Stimulated activated CD4-positive, alpha-beta T cell treated with anti-CD3 and anti-CD28 coated beads, Interleukin-2, amount 100 ng/mL, for 48 hours (primary cell): ENCODE data around the gene BCAR3.

ENCODE experiments used
- DNase-seq, 2 donors: peaks; one replicate each; pipeline ENCODE4 v3.0.0-alpha.2; 2020

BCAR3 gene

DNA sequence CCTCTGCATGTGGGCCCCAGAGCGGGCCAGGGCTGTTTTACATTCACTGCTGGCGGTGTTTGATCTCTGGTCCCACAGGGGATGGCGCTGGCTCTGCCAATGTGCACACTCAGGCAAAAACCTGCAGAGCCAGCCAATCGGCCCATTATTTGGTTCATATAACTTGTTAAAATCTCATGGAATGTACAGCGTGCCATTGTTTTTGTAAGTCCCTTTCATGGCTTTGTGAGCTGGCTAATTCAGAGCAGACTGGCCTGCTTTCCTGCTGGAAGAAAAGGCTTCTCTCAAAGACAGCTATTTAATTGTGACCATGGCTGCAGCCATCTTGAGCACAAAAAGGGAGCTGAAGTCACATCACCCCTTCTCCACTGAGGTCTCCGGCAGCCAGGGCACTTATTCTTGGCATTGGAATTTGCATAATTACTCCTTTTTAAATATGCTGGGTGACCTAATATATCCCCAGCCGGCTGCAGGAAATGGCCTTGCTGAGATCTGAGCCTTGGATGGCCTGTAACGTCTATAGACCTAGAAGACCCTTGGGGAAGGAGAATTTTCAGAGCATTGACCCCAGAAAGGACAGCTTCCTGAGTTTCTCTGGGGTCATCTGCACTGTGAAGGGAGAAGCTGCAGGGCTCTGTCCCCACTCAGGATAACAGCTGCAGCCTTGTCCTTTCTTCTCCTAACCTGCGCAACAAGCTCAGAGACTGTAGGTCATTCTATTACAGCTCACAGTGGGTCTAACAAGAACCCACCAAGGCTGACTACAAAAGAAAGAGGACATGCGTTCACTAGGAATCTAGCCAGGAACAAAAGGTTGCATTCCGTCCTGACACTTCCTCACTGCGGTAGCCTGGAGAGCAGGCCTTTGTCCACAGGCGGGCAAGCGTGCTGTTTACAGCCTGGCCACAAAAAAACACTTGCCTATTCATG lies 45.8 kb downstream of the BCAR3 start:
- DNase-seq, result no peak

DNA sequence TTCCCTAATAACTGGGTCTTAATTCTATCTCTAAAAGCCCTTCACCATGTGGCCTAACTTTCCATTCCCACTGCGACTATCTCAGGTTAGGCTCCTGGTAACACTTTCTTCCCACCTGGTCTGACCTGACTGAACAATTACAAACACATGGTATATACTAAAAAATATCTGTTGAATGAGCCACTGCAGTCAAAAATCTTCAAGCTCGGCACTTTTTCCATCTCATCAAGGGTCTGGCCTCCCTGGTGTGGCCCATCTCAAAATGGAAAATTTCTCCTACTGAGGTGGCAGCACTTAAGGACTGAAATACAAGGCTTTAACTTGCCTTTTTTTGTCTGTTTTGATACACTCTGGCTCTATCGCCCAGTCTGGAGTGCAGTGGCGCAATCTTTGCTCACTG lies 48.3 kb downstream of the BCAR3 start:
- DNase-seq, result no peak

DNA sequence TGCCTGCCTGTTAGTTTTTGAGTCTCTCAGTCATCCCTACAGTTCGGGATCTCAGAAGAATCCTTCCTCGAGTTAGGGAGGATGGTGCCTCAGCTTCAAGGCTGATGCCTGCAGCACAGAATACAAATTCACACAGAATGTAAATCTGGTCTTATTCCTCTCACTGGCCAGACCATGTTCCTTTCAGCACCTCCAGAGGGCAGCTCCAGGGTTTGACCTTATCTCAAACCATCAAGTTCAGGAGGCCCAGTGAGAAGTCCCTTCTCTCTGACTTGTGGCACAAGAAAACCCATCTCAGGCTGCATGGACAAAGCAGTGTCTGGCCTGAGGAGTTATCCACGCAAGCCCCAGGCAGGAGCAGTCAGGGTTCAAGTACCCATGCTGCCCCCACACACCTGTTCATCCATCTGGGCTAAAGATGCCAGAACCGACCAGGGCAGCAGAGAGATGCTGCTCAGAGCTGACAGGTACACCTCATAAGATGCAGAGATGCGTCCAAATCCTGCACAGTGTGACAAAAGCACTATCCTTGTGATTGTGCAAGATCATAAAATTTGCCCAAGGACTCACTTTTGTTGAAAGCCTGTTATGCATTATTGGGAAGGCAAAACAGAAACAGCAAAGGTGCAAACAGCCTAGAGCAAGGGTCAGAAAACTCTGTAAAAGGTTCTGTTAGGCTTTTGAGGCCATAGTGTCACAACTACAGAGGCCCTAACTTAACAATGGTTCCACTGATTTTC lies 49.8 kb downstream of the BCAR3 start:
- no peak for DNase-seq

DNA sequence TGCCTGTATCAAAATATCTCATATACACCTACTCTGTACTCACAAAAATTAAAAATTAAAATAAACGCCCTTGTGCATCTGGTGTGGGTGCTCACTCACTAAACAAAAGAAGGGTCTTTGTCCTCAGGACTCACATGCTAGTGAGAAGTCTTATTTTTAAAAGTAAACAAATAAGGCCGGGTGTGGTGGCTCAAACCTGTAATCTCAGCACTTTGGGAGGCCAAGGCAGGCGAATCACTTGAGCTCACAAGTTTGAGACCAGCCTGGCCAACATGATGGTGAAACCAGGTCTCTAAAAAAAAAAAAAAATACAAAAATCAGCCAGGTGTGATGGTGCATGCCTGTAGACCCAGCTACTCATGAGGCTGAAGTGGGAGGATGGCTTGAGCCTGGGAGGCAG lies 51.5 kb downstream of the BCAR3 start:
- DNase-seq, result no peak

DNA sequence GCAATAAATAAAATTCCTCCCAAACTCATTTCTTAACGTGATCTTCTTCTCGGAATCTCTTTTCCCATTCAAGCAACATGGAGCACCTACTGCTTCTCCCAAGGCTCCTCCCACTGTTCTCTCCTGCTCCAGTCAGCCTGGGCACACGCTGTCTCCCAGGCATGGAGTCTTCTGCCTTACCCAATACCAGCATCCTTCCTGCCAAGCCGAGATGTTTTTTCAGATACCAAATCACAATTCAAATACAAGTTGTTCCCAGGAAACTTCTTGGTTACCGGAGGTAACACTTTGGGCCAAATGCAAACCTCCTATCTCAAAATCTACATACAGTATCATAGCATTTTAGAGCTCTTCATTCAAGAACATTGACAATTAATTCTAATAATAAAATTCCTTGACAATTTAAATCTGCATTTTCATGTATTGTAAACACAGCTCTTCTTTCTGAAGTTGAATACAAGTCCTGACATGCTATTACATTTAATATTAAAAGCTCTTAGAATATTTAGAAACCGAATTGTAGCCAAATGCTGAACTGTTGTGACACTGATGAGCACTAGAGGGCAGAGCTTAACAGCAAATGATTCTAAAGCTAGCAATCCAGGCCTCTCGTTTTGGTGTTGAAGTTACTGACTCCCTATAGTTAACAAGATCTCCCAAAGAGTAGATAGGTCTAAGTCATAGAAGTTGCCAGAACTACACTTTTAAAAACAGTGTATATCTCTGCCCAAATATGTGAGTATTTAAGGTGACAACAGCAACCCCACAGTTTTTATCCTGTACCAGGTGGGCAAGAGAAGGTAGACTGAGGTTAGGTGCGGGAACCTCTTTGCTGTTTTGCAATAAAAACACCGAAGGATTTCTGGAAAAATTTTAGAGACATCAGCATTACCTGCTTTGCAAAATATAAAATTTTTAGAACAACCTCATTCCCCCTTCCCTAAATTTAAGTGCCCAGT lies 52.3 kb downstream of the BCAR3 start:
- DNase-seq, result peak in 1 of 2 donors; percentile 29

DNA sequence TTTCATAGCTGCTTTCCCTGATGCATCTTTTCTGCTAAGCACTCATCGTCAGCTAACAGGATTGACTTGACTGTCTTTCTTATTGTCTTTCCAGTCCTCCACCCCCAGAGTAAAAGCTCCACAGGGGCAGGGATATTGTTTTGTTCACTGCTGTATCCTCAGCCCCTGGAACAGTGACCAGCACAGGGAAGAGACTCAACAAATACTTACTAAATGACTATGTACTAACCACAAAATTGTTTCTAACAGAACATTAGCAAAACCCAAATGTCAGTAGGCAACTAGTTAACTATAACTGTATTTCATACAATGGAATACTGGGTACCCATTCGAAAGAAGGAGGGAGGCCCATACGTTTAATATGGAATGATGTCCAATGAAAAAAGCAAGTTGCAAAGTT lies 53.0 kb downstream of the BCAR3 start:
- no peak for DNase-seq

DNA sequence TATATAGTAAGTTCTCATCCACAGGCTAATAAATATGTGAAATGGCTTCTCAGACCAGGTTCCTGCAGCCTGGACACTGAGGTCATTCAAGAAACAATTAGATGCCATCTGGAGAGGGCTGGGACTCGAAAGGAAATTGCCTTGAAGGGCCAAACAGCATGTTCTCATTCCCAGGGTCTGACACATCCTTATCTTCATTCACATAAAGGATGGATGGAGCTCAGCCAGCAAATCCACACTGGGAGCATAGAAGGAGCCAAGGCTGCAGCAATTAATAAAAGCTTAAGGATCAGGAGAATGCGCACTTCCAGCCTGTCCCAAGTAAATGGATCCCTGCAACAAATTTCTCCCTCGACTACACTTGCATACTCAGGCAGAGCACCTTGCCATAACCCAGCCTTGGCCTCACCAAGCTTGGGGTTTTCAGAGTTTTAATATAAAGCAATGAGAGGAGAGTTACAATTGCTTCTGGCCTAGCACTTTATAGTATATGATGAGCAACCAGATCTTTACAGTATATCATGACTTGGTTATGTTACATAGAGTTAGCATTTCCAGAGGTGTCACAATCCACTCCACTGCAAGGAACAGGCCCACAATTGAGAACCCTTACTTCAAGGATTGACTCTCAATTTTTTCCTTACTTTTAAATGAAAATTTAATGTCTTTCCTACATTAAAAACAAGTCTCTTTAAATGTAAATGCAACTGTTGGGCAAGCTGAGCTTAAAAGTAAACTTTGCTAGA lies 55.9 kb downstream of the BCAR3 start:
- no peak for DNase-seq

DNA sequence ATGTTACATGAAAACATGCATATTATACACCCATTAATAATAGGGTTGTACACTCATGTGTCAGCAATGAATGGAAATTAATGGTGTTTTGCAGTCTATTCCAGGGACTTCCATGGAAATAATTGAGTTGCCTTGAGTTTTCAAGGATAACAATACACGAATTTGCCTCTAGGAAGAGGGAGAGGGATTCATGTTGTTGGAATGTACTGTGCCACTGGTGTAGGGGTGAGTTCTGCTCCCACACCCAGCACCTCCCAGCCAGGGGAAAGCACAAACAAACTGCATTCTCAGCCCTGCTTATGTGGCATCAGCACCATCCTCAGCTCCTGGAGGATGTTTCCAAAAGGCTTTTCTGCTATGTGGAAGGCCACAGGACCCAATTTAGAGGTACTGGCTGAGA lies 57.8 kb downstream of the BCAR3 start:
- no peak for DNase-seq

DNA sequence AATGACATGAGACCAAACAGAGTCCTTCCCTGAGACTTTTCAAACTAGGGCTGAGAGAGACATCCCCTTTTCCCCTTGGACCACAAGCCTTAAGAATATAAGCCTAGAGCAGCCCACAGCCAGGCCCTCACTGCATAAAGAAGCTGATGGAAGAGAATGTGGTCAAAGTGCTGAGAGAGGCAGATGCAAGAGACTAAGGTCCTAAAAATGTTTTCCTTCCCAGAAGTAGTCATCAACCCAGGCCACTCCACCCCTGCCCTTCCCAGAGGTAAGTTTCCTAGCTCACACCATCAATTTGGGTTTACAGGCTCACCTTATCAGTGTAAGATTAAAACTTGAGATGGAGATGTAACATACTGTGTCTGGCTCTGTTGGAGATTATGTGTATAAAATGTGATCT lies 58.2 kb downstream of the BCAR3 start:
- no peak for DNase-seq

DNA sequence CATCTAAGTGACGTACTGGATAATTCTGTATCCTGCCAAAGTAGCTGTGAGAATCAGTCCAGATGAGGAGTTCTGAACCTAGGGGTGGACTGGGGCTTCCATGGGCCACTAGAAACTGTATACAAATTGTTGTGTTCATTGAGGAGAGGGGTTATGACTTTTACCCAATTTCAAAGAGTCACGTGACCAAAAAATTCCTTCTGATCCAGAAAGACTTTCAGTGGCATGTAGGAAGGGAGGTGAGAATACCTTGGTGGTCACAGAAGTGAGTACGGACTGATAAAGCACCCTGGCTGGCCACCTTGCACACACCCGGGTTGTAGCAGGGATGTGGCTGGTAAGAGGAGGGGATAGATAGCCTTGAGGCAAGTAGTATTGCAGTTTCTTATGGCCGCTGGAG lies 60.4 kb downstream of the BCAR3 start:
- DNase-seq, result no peak

DNA sequence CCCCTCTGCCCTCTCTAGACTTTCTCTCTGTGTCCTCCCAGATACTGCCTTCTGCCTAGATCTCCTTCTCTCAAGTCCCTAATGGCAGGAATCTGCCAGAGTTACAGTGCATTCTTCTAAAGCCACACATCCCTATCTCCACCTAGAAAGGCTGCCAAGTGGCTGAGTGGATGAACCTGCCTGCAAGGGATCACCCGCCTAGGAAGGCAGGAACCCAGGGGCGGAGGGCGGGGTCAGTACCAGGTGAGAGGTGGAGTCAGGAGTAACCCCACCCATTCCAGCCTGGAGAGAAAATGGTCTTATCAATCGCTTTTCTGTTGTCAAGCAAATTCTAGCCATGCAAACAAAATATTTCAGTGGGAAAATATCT lies 60.8 kb downstream of the BCAR3 start:
- DNase-seq, result no peak

DNA sequence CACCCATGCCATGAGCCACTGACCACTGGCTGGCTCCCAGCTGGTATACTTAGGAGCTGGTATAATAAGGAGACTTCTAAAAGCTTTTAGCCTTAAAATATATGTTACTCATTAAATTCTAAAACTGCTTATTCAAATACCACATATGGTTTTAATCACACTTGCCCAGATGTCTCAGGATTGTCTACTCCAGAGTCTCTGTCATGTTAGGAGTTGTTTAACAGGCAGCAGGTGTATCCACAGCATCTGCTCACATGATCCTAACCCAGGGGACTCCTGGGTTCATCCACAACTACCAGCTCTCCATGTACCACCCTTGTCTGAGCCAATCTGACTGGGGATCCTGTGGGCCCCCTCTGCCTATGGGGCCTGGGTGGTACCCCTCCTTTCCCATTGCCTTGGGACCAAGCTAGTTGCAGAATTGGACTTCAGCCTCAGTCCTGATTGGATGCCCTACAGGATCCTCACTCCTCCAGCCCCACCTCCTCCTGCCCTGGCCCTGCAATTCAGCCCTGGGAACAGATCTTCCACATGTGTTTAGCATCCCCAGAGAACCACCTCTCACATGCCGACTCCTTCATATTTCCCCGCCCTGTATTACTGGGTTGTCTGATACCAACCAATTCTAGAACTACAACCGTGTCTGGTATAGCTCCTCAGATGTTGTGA lies 61.3 kb downstream of the BCAR3 start:
- no peak for DNase-seq

DNA sequence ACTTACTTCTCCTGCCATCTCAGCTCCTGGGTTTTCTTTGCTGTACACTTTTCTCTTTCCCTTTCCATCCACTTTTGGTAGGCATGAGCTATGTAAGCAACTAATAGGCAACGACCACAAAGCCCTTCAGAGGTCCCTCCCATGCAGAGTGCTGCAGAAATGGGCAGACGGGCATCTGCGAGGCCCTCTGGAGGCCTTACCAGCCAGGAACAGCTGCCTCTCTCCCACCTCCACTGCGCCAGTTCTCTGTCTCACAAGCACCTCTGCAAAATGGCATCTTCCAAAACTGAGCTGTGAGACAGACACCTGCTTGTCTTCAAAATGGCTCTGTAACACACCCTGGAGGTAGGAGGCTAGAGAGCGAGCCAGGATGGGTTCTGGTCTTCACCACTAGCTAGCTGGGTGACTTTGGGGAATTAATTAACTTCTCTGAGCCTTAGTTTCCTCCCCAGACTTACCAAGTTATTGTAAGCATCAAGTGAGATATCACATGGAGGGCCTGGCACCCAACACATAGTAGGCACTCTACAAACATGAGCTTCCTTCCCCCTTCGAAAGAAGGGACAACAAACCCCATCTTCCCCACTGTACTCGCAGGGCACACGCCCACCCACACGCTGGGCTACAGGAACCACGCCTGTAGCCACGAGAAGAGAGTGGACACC lies 62.0 kb downstream of the BCAR3 start:
- DNase-seq, result no peak

DNA sequence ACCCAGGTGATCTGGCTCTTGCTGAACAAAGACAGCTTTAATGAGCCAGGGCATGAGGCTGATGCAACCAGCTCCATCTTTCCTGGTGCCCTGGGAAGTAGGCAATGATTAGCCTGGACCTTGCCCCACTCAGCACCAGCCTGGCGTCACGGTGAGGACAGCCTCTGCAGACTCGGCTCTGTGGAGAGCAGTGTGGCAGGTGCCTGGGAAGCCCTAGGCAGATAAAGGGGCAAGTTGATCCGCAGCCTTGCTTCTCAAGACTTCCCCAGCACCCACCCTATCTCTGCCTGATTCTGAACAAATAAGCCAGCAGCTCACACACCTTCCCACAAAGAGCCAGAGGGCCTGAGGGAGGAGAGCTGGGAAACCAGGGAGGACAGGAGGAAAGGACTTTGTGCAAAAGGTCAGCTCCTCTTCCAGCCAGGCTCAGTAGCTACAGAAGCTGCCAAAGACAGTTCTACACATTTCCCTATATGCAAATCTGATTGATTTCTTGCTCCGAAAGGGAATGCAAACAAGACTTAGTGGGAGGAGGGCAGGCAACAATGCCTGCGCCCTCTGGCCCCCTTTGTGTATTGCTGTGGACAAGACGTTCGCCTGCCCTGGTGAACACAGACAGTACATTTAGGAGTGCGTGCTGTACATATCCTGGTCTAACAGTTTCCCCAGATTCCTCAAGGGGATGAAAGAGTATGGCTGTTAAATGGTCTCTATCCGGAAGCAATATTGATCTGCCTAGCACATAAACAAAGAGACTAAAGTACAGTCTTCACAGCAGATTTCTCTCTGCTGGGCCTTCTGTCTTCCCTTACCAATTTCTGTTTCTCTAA lies 63.8 kb downstream of the BCAR3 start:
- no peak for DNase-seq

DNA sequence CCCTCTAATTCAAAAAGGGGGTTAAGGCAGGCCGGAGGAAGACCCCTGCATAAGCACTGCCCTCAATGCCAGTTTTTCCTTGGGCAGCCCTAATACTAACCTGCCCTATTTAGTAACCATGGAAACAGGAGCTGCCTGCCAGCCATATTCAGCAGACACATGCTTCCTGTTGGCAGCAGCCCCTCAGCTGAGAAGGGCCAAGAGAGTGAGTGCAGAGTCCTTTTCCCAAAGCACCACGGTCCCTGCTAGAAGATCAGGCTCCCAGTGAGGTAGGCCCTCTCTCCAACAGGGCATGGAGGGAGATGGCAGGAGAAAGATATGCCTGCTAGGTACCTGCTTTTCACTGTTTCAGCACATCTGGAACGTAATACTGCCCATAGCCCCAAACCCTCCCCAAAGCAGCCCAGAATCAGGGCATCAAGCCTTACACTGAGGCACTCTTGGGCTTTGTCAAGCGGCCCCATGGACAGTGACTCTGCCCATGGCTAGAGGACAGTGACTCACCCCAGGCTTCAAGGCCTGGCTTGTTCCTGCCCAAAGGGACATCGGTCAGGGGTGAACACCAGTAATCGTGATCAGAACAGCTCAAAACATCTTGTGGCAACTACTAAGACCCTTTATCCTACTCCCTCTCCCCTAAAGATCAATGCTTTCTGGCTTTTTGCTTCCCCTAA lies 64.5 kb downstream of the BCAR3 start:
- no peak for DNase-seq

DNA sequence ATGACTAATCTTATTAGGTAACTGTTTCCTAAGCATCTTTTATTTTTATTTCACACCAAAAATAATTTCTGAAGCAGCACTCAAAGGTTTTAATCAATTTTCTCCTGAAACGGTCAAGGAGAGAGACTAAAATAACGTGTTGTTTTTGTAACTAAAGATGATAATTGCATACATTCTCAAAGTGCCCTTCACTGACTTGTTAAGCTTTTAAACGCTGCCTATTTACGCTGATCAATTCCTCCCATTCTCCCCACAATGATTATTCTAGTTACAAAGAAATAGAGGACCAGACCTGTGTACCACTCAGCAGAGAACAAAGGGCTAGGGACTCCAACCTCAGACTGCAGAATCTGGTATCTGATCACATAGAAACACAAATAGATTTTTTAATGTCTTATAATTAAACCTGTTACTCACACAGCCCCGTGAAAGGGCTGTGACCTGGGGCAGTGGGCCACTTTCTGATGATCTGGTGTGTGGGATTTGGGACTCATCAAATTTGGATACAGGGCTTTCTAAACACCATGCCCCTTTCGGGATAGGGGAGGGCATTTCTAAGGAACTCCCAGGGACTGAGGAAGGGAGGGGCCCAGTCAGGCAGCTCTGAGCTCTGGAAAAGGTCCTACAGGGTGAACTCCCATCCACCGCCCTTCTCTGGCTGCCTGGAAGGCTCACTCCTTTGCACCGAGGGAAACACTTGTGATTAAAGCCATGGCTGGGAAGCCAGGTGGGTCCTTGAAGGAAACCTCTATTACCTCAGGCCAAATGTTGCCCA lies 65.2 kb downstream of the BCAR3 start:
- DNase-seq, result no peak

DNA sequence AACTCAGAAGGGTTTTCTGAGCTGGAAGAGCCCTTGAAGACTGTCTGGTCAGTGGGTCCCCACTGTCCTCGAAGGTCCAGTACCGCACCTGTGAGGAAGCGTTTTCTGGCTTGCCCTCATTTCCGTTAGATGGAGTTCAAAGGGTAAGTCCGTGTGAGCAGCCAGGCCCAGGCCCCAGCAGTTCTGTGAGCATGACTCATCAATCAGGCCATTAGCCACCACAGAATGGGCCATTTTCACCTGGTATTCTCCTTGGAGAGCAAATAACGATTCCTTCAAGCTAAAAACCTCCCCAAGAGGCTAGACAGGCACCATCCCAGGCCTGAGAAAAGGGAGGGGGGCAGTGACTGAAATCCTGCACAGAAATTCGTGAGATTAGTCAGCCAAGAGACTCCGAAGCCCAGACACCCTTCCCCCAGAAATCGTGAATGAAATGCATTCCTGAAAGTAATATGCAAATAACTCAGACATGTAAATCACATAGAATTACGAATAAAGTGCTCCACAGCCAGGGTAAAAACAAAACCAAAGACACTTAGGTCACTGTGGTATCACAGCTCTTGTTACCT lies 66.0 kb downstream of the BCAR3 start:
- peak; percentile 41 to 52 for DNase-seq

DNA sequence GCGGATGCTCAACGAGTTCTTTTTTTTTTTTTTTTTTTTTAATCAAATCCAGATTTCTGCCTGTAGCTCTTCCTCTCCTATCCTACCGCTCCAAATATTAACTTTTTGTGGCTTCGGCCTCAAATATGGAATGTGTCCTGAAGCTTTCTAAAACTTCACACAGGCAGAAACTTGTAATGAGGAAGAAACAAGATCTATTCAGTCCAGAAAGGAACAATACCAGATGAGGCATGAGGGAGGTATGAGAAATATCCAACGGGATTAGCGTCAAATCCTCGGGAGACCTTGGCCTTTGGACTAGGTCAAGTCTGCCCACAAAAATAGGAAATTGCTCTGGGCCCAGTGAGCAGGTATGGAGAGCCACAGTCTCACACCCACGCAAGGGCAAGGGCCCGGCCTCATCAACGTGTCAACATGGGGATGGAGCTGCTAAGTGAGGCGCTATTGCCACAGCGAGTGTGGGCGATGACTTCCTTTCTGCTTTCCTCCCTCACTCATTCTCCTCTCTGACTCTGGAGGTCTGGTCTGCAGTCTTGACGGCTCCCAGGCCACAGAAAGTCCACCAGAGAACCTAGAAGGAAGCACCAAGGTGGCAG lies 66.6 kb downstream of the BCAR3 start:
- peak; percentile 52 to 54 for DNase-seq
